IPS-NIHi7 (cell line): ENCODE data around the gene GPR146.

Experiments
- DNase-seq: peaks from one replicate; pipeline ENCODE4 v3.0.0; 2012; ENCODE audit warnings: mixed read lengths; ENCODE audit errors: extremely low spot score

Gene GPR146

DNA sequence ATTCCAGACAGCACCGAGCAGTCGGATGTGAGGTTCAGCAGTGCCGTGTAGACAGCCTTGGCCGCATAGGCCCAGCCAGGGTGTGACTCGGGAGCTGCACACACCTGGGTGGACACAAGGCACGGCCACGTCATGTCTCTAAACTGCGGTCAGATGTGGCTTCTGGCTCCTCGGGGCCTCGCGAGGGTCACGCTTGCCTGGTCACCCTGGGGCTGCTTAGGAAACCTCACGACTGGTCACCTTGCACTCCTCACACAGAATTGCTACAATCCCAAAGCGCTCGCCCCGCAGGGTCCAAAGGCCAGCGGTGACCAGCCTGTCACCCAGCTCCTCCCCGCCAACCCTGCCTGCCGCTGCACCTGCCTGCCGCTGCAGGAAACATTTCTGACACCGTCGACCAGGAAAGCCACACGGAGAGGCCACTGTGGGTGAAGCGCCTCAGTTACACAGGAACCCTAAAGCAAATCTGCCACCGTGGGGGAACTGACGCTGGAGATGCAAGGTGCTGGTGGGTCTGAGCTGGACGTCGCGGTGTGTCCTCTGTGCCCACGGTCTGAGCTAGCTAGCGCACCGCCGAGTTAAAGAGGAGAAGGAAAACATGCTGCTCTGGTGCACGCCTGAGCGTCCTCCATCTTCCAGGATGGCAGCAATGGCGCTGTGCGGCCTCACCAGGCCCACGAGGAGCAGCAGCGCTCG is 48.6 kb downstream of the GPR146 start:
- DNase-seq: no peak

DNA sequence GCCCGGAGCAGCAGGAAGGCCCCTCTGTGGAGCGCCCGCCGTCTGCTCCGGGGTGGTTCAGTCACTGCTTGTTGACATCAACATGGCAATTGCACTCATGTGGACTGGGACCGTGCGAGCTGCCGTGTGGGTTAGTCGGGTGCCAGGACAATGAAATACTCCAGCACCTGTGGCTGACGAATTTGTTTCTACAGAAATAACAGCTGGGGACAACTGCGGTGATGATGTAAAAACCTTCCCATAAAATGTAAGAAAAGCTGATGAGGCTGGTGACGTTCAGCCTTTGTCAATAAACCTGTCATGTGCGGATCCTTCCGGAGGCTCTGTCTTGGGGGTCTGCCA is 49.1 kb downstream of the GPR146 start:
- DNase-seq: no peak

DNA sequence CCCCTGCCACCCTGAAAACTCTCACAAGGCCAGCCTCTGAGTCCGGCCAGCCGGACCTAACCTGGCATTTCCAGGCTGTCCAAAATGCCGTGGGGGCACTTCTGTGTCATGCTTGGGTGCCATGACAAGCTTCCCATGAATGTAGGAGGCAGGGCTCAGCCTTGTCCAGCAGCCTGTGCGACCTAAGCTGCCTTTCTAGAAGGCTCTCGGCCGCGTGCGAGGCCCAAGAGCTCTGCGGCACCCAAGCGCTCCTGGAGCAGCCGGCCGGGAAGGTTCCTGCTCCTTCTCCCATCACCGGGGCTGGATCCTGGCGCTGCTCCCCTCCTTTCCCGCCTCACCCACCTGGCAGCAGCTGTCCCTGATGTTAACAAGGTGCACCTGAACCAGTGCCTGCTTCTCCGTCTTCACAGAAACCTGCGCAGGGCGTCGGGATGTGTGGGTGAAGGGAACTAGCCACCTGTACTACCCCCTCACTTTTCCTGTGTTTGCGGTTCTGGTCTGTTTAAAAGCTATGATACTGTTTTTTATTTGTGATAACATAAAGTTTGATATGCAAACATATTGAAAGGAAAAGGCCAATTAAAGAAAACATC is 49.7 kb downstream of the GPR146 start:
- DNase-seq: no peak

DNA sequence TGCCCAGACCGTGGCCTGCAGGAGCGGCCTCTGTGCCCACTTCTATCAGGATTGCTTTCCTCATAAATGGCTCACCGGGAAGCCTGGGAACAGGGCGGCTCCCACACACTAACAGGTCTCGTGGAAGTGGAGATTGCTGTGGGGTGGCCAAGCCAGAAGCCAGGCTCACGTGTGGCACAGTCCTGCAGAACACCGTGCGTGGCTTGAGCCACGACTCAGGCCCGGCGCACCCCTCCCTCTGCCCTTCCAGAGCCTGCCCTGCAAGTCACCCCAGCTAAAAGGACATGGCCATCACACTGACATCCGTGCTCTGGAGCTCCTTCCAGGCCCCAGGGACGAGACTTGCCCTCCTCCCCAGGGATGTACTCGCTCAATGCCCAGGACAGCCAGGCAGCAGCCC is 50.5 kb downstream of the GPR146 start:
- no peak for DNase-seq

DNA sequence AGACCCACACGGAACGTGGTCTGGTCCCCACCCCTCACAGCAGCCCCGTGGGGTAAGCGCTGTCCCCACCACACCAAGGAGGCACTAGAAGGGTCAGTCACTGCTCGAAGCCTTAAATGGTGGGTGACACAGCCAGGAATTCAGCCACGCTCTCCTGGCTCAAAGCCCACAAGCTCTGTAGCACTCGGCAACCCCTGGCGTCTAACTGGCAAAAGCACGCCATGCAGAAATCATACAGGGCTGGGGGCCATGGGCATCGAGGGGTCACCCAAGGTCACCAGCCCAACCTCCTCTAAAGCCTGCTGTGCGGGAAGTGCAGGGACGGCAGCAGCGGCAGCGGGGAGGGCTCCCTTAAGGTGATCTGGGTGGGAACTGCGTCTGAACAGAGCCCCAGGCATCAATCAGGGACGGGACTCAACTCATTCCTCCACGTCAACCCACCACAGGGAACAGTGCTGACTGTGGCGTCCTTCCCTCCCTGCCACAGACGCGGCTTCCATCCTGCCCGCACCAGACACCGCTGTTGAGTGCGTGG is 51.3 kb downstream of the GPR146 start:
- no peak for DNase-seq

DNA sequence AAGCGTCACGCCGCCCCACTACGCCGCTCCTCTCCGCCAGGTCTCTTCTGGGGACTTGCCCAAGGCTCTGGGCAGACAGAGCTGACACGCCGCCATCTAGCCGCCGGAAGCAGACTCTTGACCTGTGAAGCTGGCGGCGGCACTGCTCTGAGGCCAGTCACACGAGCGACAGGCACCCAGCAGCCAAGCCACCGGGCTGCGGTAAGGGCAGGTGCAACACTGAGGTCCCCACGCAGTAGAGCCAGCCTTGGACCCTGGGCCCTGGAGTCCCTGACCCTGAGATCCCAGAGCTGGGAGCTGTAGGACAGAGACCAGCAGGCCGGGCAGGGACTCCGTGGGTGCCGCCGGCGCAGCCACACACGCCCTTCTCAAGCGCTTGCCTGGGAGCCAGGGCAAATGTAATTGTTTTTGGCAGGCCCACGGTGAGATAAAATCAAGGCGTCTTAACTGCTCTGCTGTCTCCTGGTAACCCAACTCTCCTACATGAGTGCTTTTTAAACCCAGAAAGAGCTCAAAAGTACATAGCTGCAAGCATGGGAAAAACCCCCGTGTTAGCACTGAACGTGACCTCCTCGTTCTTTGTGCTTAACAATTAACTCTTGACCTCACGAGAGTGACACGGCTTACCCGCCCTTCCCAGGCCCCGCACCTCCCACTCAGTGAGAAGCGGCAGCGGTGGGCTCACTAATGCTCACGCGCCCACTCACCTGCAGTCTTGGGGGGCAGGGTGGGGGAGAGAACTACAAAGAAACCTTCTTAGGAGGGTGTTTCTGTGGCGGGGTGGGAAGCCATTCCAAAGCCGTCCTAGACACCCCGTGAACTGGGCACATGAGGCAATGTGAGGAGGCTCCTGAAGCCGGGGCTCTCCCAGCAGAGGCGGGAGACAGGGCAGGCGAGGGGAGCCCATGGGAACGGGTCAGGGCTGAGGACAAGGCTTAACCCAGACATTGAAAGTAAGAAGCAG is 52.1 kb downstream of the GPR146 start:
- DNase-seq: no peak

DNA sequence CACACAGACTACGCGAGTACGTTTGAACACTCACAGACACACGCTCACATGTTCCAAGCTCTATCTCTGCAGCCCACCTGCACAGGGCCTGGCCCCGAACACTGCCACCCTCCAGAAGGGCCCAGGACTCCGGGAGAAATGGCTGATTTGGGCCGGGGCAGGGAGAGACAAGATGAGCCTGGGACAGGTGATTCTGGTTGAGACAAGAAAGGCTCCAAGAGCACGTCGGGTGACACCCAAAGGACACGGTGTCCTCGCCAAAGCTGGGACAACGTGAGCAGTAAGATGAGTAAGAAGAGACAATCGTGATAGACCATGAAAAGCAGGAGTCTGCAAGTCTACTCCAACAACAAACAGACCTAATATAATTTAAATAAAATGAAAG is 52.8 kb downstream of the GPR146 start:
- DNase-seq: no peak

DNA sequence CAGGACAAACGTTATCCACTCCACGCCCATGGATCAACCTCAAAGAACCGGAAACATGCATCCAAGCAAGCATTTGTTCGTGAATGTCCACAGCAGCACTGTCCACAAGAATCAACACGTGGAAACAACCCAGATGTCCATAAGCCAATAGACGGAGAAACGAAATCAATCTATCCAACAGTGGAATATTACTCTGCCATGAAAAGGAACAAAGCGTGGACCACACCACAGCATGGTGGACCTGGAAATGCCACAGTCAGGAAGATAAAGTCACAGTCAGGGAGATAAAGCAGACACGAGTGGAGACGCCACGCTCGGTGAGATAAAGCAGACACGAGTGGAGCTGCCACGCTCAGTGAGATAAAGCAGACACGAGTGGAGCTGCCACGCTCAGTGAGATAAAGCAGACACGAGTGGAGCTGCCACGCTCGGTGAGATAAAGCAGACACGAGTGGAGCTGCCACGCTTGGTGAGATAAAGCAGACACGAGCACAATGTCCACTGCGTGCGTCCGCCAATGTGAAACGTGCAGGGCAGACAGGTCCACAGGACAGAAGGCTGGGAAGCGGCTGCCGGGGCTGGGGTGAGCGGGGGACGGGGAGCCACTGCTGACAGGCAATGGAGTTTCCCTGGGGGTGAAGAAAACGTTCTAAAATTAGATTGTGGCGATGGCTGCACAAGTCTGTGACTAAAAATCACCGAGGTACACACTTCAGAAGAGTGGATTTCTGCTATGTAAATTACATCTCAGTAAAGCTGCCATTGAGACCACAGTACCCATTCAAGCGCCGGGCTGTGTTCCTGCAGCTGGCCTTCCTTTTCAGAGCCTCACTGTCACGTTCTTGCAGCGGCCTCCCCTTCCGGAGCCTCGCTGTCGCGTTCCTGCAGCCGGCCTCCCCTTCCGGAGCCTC is 54.2 kb downstream of the GPR146 start:
- no peak for DNase-seq

DNA sequence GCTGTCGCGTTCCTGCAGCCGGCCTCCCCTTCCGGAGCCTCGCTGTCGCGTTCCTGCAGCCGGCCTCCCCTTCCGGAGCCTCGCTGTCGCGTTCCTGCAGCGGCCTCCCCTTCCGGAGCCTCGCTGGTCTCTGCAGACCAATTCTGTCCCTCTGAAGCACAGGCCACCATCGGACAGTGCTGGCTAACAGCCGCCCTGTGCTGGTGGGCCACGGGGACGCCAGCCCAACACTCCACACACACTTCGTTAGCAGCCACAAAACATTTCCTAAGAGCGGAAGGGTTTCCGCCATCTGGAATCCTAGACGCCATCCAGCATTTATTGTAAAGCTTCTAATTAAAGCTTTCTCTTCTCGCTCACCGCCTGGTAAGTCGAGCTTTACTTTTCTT is 54.8 kb downstream of the GPR146 start:
- DNase-seq: no peak

DNA sequence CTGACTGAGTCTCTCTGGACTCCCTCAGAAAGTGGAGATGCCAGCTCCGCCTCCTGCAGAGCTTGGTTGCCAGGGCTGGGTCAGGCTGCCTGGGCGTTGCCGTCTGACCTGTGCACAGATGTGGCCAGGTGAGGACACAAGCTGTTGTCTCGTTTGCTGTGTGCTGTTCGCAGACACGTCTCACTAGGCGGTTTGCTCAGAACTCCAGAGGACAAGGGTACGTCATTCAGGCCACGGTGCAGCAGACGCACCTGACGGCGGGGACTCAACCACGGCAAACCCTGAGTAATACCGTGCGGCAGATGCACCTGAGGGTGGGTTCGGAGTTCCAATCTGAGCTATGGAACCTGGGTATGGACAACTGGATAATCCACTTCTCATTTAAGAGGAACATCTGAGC is 55.3 kb downstream of the GPR146 start:
- DNase-seq: no peak

DNA sequence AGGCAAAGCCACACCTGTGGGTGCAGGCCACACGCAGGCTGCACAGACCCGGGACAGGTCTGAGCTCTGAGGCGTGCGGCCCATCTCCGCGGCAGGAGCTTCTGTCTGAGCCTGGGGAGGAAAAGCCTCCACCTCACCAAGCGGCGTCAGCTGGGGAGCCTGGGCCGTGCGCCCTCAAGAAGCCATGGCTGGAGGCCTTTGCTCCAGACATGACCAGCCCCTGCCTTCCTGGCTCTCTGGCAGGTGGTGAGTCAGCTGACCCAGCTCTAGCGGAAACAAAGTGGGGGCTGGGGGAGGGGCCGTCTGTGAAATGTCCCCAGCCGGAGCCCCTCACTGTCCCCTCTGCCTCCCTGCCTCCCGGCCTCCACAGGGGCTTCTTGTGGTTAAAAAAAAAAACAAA is 56.0 kb downstream of the GPR146 start:
- no peak for DNase-seq

DNA sequence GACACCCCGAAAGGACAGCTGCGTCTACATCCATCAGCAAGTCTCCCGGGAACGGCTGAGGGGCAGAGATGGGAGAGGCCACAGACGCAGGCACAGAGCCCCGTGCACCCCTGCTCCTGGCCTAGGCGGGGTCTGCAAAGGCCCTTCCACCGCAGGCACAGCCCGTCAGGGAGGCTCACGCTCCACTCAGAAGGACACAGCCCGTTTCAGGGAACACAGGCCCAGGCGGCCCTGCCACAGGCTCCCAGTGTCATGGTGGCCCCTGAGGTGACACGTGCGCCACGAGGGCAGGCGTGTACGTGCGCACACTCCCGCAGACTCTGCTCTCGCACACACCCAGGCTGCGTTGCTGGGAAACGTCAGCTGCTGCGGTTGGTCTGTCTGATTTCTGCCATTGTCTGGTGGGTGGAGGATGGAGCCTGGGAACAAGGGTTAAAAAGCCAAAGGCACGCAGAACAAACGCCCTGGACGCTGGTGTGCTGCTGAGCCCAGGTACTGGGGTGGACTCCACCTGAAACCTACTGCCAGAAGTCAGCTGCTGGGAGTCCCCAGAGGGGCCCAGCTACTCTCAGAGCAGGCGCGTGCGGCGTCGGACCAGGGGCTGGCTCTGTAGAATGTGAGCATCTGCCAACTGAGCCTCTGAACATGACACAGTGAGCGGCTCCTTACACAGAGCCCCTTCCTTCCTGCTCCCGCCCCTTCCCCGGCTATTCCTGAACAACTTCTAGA is 56.7 kb downstream of the GPR146 start:
- DNase-seq: no peak

DNA sequence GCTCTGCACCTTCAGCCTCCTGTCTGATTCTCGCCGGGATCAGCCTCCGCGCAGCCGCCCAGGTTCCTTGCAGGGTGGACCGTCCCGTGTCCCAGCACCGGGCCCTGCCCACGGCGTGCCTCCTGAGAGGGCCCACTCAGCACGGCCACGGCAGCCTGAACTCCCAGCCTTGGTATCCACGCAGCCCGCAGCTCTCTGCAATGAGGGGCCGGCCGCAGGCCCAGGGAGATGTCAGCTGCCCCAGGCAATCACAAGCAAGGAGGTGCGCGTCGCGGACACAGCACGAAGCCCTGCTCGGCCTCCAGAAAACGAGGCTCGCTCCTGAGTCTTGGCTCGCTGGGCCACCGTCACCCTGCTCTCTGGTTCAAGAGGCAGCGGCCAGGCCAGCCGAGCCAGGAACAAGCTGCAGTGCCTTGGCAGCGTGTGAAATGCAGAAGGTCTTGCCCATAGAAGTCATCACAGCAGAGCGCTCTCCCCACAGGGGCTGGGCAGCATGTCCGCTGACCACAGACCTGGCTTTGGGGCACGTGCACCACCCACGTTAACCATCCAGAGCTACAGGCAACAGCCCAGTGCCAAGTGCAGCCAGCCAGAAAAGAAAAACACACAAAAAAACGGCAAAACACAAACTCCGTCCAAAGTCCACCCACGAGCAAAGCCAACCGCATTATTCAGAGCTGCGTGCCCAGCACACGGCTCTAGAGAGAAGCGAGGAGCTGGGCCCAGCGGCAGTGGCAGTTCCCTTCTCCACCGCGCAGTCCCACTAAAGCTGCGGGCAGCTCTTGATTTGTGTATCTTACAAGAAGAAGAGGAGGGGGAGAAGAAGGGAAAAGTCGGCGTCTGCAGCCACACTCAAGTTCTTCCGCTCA is 57.5 kb downstream of the GPR146 start:
- no peak for DNase-seq

DNA sequence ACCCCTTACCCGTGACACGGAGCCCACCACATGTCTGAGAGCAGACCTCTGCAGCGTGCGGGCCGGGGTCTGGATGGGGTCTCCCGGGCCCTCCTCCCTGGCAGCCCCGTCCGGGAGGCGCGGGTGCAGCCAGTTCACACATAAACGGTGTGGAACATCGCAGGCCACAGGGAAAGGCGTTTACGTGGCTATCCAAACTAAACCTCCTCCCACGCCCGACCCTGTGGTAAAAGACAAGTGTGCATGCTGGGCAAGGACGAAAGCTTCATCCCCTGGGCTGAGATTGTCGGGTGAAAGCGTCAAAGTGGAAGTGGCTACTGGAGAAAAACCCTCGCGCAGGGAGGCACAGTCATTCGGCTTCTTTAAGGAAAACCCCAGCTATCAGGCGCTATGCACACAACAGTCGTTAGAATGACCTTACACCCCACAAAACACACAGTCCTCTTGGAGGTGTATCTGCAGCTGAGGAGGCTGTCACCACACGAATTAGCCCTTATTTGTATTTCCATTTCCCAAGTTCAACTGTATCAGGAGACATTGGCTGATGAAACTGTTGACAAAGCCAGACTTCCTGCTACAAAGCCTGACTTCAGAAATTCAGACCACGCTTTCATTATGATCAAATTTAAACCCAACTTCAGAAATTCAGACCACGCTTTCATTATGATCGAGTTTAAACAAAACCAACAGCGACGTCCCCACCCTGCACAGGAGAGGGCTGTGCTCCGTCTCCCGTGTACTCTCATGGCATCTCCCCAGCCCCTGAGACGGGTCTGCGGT is 58.9 kb downstream of the GPR146 start:
- no peak for DNase-seq

DNA sequence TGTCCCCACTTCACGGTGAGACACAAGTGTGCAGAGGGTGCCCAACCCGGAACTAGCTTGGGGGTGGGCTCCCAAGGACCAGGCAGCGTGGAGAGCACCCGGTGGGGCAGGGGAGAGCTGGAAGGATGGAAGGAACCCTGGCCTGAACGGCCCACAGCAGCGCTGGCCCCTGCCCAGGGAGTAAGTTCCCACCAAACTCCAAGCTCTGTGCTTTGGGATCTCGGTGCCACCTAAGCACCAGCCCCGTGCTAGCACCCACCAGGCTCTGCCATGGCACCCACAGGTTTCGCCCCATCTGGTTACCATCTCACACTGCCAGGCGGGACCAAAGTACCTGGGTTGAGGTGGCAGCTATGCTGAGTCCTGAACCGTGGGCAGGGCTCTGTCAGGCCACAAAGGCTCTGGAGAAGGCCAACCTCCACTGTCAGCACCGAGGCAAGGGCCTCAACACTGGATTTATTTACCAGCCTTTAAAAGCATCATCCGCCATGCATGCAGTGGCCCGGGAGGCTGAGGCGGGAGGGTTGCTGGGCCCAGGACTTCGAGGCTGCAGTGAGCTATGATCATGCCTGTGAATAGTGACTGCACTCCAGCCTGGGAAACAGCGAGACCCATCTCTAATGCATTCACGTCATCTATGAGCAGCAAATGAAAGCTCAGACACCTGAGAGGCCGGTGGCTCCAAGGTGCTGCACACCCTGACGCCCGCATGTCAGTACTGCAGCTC is 59.6 kb downstream of the GPR146 start:
- DNase-seq: no peak

DNA sequence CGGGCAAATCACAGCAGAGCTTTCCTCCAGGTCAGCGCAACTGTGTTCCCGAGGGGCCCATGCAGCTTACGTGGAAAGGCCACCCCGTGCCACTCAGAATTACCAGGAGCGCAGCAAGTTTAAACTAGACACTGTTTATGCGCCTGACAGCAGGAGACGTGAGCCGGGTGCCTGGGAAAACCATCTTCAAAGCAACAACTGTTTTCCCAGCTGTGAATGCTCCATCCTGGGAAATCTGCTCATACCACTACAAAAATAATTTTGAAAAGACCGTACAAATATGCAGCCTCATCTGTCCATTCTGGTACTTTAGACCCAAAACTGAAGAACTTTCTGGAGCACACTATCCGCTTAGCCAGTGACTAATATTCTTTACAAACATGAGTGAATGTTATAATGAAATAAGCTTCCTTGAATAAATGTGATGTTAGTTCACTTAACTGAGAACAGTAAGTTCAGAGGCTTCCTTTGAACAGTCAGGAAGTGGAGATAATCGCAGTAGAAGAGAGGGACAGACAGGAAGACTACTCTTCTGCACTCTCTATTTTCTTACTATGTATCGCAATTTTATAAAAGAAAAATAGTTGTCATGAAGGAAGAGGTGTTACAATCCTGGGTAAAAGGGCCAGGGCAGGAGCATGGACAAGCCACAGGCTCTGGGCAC is 60.3 kb downstream of the GPR146 start:
- DNase-seq: no peak

DNA sequence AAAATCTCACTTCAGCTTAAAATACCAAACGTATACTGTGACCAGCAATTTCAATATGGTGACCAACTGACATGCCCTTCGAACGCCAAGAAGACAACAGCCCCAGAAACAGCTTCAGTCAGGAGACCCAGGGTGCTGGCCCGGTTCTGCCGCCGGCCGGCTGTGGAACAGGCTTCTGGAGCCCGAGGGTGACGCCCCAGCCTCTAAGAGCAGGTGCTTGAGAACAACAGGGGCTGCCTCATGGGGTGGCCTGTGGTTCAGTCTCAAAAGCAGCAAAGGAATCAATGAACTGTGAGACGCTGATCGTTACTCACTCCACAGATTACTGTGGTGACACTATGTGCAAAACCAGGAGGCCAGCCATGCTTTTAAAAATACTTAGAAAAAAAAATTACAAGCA is 60.8 kb downstream of the GPR146 start:
- DNase-seq: no peak
